Aorta (tissue), 5 donors: ENCODE measurements around the gene NKD1. TPM values are rescaled to one million over a fixed set of nuclear protein-coding genes. Genes with fewer than 3 reads are reported as not detected.

ENCODE experiments used
- ATAC-seq: fragments of 200-7000 bp; cut with Tn5 transposase; one replicate; pipeline ENCODE4 v1.9.1; 2022; ENCODE audit warnings: moderate library complexity; ENCODE audit not compliant: low FRiP score
- DNase-seq, 2 donors: peaks; one replicate each; pipeline ENCODE4 v3.0.0-alpha.2; 2020
- H3K27ac ChIP-seq, 2 donors: one replicate each; pipeline ENCODE4 v1.5.1; 2013; ENCODE audit warnings: low read length in 2 of 2, mild to moderate bottlenecking in 2 of 2, moderate library complexity in 2 of 2, control low read depth in 1 of 2, inconsistent platforms in 1 of 2, low read depth in 1 of 2
- H3K27me3 ChIP-seq, 2 donors: one replicate each; pipeline ENCODE4 v1.6.1; 2013; ENCODE audit warnings: control low read depth in 1 of 2, low read length in 1 of 2, mild to moderate bottlenecking in 1 of 2, moderate library complexity in 1 of 2; ENCODE audit not compliant: insufficient read depth in 2 of 2, control insufficient read depth in 1 of 2
- H3K36me3 ChIP-seq, 2 donors: one replicate each; pipeline ENCODE4 v1.6.1; 2013; ENCODE audit warnings: control low read depth in 1 of 2, low read length in 1 of 2, mild to moderate bottlenecking in 1 of 2; ENCODE audit not compliant: insufficient read depth in 2 of 2, control insufficient read depth in 1 of 2
- H3K4me1 ChIP-seq, 2 donors: one replicate each; pipeline ENCODE4 v1.6.1; 2013; ENCODE audit warnings: low read length in 2 of 2, control low read depth in 1 of 2, mild to moderate bottlenecking in 1 of 2, moderate library complexity in 1 of 2; ENCODE audit not compliant: insufficient read depth in 2 of 2, control insufficient read depth in 1 of 2
- H3K4me3 ChIP-seq, 2 donors: one replicate each; pipeline ENCODE4 v1.5.1; 2013; ENCODE audit warnings: low read length in 2 of 2, control low read depth in 1 of 2, mild to moderate bottlenecking in 1 of 2
- H3K9me3 ChIP-seq: one replicate; pipeline ENCODE4 v1.6.1; 2013; ENCODE audit warnings: mild to moderate bottlenecking, low read length; ENCODE audit not compliant: control insufficient read depth
- WGBS, 2 donors: extraction: QIAGEN DNeasy Blood & Tissue Kit; methylation state at CpG; one replicate each; pipeline ENCODE4 v1.1.7; 2013; 5-methylcytosine and 5-hydroxymethylcytosine counted together
- intact Hi-C, 2 donors: fragments of 100-400 bp; cut with DNase I; formaldehyde crosslinking; loops; one replicate each; pipeline versions ENCODE4 v1.14.2 to v1.15.0; 2022
- polyA plus RNA-seq, 2 donors: library from polyadenylated mRNA; stranded (reverse); fragments of 200-250 nt; gene quantifications; one replicate each; pipeline ENCODE4 v1.2.3, GENCODE V29; 2013
- total RNA-seq, 2 donors: library from RNA; stranded (reverse); fragmentation: NEBNext Ultra II Directional; extraction: Animal tissue kit (Norgen Biotek cat#: 25700); gene quantifications; one replicate each; pipeline ENCODE4 v1.2.1, GENCODE V29; 2021
- donor health status: healthy with polysubstance abuse.
- donor health status: Bipolar disorder and iron deficiency.
- donor health status: DM: no; HTN: no; CAD: no.
- donor health status: DM: no; HTN: no; CAD: no.
- donor health status: DM: yes; HTN: yes; CAD: no.

Gene NKD1
- total and polyA plus RNA-seq, 4 donors, result 5.1 to 55.2 (median 21.0) TPM

DNA sequence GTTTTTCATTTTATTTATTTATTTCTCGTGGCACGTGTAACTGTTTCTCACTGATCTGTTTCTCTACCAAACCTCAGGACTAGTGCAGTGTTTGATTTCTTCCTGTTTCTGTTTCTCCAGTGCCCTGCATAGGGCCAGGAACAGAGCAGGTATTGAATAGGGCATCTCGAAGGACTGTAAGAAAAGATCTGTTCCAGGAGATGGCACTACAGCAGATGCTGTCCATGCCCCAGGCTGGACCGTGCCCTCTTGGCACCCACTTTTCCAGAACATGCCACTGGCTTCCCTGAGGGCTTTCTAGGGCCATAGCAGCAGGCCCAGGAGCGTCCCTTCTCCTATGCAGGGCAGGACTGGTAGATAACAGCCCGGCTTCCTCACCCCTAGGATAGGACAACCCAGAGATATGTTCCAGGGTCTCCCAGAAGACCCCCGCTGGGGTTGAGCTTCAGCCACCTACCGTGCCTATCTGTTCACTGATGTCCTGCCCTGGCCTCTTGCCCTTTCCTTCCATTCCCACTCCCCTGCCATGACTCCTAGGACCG is 128.6 kb downstream of the NKD1 start:
- intact Hi-C loops, result loop anchor here in 1 of 2 donors (10.0 kb wide), 1 partner anchor 128 kb away; no protein-coding TSS in a partner anchor
- no peak overlapping the region for H3K4me3 ChIP-seq
- H3K4me1 ChIP-seq, result no peaks in the 10 kb centered on the region
- no peaks in the 10 kb centered on the region for H3K36me3 ChIP-seq
- WGBS, 2 donors, result 77 to 80% methylated on average over 9 of the region's 9 CpGs
- DNase-seq (peak in 1 of 2 donors; percentile 45), ATAC-seq (no peak)
- H3K27me3 ChIP-seq, result no peaks in the 10 kb centered on the region
- peaks cover 2% of the 10 kb centered on the region for H3K9me3 ChIP-seq
- no peak overlapping the region for H3K27ac ChIP-seq

DNA sequence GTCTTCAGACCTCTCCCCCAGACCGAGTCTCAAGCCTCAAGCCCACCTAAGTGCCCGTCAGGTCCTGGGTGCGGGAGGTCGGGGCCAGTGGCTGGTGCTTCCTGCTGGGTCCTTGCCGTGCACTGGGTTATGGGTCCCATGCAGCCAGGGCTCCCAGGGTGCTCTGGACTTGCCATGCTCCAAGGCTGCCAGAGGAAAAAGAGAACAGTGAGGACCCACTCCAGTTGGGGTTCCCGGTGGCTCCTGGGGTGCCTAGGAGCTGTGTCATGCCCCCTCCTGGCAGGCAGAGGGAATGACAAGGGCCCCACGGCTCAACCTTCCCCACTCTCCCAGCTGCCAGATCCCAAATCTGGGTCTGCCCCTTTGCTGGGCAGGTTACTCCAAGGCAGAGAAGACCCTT is 129.2 kb downstream of the NKD1 start:
- DNase-seq (peak; percentile 35 to 55), ATAC-seq (no peak)
- 74% methylated on average over 7 of the region's 7 CpGs for WGBS, 2 donors
- Histone ChIP-seq H3K27me3 (no peaks in the 10 kb centered on the region), H3K36me3 (no peaks in the 10 kb centered on the region), H3K4me3 (no peak overlapping the region), H3K27ac (no peak overlapping the region), H3K9me3 (no peaks in the 10 kb centered on the region), H3K4me1 (no peaks in the 10 kb centered on the region)
- intact Hi-C loops, result loop anchor here in 1 of 2 donors (10.0 kb wide), 1 partner anchor 127 kb away; no protein-coding TSS in a partner anchor

DNA sequence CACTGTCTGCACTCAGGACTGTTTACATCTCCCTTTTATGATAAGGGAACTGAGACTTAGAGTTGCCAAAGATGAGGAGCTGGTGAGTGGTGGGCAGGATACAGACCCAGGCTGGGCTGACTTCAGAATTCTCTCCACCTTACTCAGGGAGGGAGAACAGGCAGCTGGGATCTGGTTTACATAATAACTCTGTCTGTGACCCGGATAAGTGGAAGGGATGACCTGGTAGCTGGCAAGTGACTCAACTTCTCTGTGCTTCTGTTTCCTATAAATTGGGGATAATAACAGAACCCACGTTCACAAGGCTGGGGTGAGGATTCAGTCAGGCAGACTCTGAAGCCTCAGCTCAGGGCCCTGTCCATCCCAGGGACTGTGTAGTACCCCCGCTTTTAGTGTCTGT is 130.3 kb downstream of the NKD1 start:
- H3K27ac ChIP-seq, result no peak overlapping the region
- intact Hi-C loops, result loop anchor here in 1 of 2 donors (10.0 kb wide), 1 partner anchor 126 kb away; no protein-coding TSS in a partner anchor

DNA sequence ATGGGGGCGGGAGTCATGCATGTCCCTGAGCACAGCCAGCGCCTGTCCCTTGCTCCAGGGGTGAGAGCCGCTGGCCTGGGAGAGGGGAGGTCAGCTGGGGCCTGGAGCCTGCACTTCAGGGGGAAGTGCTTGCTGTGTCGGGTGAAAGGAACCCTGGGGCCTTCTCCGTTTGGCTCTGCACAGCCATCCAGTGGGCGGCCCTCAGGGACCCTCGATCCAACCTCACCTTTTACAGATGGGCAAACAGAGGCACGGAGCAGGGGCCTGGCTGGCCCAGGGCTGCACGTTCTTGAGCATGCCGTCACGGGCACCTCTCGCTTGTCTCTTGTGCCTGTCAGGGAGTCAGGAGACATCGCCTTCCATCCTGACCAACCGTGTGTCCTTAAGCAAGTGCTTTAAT is 131.1 kb downstream of the NKD1 start:
- peak in 1 of 2 donors; percentile 43 for DNase-seq
- no peaks in the 10 kb centered on the region for H3K27me3 ChIP-seq
- intact Hi-C loops, result loop anchor here in 1 of 2 donors (10.0 kb wide), 1 partner anchor 126 kb away; no protein-coding TSS in a partner anchor
- WGBS, 2 donors, result 86 to 88% methylated on average over 14 of the region's 14 CpGs
- no peaks in the 10 kb centered on the region for H3K36me3 ChIP-seq
- no peak overlapping the region for H3K27ac ChIP-seq
- H3K4me3 ChIP-seq, result no peak overlapping the region
- H3K4me1 ChIP-seq, result no peaks in the 10 kb centered on the region
- H3K9me3 ChIP-seq, result no peaks in the 10 kb centered on the region
- no peak for ATAC-seq

More for the DNA sequence above, 130.3 kb downstream of the NKD1 start:
- ATAC-seq (no peak), DNase-seq (peak; percentile 4)
- Histone ChIP-seq H3K27me3 (no peaks in the 10 kb centered on the region), H3K4me3 (no peak overlapping the region), H3K36me3 (no peaks in the 10 kb centered on the region), H3K9me3 (no peaks in the 10 kb centered on the region), H3K4me1 (no peaks in the 10 kb centered on the region)
- WGBS, 2 donors, result 74 to 76% methylated on average over 3 of the region's 3 CpGs

DNA sequence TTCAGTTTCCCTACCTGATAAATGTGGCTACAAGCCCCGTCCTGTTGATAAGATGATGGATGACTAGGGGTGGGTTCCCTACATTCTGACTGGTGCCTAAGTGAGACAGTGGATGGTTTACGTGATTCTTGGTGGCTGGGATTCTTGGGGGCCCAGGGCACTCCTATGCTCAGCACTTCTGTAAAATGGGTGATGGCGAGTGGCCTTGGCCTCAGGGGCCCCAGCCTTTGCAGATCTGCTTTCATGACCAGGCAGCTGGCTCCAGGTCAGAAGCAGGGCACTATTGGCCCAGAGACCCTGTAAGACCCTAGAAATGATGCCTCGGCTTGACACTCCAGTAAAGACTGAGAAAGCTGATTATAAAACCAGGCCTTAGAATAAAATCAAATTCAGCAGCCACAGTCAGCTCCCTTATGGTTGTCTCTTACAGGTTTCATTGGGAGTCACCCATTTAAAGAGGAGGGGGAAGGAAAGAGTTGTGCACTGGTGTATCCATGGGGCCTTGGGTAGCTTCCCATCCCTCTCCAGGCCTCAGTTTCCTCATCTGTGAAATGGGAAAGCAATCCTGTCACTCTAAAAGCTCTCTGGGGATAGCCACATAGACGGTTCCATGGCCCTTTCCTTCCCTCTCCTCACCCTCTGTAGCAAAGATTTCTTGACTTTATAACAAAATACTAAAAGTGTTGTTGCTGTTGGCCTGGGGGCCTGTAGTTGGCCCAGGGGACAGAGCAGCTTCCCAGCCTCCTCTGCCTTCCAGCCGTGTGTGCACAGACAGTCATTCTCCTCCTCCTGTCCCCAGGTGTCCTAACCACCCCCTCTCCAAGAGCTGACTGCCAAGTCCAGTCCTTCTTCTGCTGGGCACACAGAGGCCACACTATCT is 131.7 kb downstream of the NKD1 start:
- Histone ChIP-seq H3K4me1 (no peaks in the 10 kb centered on the region), H3K27ac (no peak overlapping the region), H3K36me3 (no peaks in the 10 kb centered on the region), H3K4me3 (no peak overlapping the region), H3K27me3 (no peaks in the 10 kb centered on the region), H3K9me3 (no peaks in the 10 kb centered on the region)
- no peak for ATAC-seq
- WGBS, 2 donors, result 73 to 85% methylated on average over 6 of the region's 6 CpGs
- intact Hi-C loops, result loop anchor here in 1 of 2 donors (10.0 kb wide), 1 partner anchor 125 kb away; no protein-coding TSS in a partner anchor
- DNase-seq, result peak in 1 of 2 donors; percentile 25

DNA sequence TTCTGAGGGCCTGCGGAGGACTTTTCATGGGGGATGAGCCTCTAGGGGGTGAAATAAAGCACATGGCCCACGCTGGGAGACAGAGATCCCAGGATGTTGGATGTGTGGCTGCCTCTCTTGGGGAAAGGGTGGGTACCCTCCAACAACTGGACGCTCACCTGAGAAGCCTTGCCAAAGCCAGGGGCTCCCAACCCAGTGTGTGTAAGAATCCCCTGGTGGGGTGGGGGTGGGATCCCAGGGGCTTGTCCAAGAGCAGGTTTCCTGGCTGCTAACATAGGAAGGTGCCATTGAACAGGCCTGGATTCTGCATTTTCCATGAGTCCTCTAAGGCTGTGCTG is 132.3 kb downstream of the NKD1 start:
- no peak overlapping the region for H3K27ac ChIP-seq
- intact Hi-C loops, result no loop called here
- DNase-seq (peak in 1 of 2 donors; percentile 16), ATAC-seq (no peak)
- no peaks in the 10 kb centered on the region for H3K4me1 ChIP-seq
- no peaks in the 10 kb centered on the region for H3K27me3 ChIP-seq
- no peak overlapping the region for H3K4me3 ChIP-seq
- no peaks in the 10 kb centered on the region for H3K9me3 ChIP-seq
- H3K36me3 ChIP-seq, result no peaks in the 10 kb centered on the region
- 90 to 92% methylated on average over 3 of the region's 3 CpGs for WGBS, 2 donors

DNA sequence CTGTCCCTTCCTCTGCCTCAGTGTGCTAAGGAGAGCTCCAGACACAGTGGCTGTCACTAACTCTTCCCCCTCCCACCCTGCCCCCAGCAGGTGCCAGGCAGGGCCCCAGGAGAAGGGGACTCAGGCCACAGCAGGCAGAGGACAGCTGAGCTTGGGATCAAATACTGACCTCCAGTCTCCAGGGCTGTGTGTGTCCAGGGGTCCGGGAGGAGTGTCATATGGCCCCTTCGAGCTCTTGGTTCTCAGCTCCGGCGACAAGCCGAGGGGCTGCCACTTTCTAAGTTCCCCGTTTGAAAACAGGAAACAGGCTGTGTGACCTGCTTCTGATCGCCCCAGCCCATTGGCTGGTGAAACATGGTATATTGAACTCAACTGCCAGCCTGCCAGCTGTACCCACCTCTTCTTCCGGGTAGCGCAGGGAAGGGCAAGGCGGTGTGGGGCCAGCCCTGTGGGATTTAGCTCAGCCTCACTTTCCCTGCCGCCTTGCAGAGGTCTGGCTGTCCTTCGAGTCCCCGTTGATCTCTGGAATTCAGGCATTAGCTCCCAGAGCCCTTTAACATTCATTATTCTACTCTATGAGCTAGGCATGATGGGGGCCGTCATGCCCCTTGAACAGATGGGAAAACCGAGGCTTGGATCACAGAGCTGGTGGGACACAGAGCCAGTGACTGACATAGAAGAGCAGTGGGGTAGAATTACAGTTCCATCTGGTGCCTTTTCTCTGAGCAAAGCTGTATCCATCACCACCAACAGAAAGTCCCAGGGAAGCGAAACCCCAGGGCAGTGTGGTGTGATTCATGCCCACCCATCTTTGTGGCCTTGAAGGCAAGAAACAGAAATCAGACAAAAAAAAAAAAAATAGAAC is 133.1 kb downstream of the NKD1 start, which contains the start of gene SNX20:
Gene SNX20 (minus strand): TSS at position 292 of the 865 bp plus-strand sequence. CDS start 3,786 bp downstream, outside the sequence.
- peak; percentile 6 for ATAC-seq
- H3K27me3 ChIP-seq, result no peaks in the 10 kb centered on the region
- no peak within 1 kb of the TSS for H3K4me3 ChIP-seq
- no peaks in the 10 kb centered on the region for H3K9me3 ChIP-seq
- no peaks in the 10 kb centered on the region for H3K36me3 ChIP-seq
- H3K27ac ChIP-seq, result no peak within 1 kb of the TSS
- 74 to 77% methylated on average over 16 of the region's 16 CpGs for WGBS, 2 donors
- intact Hi-C loops, result no loop called here
- peak; percentile 74 to 75 for DNase-seq
- H3K4me1 ChIP-seq, result no peaks in the 10 kb centered on the region

DNA sequence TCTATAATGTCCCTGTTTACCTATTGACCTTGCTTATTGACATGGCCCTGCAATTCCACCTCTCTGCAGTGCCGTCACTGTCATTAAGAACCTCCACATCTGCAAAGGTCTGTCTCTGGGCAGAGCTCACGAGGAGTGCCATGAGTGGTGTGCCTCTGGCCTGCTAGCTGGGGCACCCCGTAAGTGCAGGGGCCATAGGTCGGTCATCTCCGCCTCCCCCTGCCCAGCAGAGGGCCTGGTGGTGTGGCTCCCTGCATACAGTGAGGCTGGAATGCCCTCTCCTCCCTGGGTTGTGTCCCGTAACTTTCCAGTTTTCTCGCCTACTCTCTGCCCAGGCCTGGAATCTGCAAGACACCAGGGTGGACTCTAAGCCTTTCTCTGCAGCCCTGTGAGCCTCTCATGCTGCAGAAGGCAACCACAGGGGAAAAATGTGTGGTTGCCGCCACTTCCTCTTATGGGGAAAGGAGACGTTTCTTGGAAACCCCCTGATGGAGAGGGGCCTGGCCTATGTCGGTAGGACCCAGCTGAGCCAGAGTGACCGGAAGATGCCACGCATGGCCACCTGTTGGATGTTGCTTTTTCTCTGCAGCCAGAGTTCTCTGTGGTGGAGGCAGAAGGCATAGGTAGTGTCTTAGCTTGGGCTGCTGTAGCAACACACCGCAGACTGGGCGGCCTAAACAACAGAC is 135.6 kb downstream of the NKD1 start:
- H3K36me3 ChIP-seq, result no peaks in the 10 kb centered on the region
- no peaks in the 10 kb centered on the region for H3K27me3 ChIP-seq
- H3K27ac ChIP-seq, result no peak overlapping the region
- H3K9me3 ChIP-seq, result no peaks in the 10 kb centered on the region
- peak in 1 of 2 donors; percentile 66 for DNase-seq
- H3K4me3 ChIP-seq, result no peak overlapping the region
- no peaks in the 10 kb centered on the region for H3K4me1 ChIP-seq
- intact Hi-C loops, result no loop called here
- peak; percentile 30 for ATAC-seq
- 84 to 87% methylated on average over 14 of the region's 14 CpGs for WGBS, 2 donors
